H1 (cell line): ENCODE measurements around the gene DLGAP5. TPM values are rescaled to one million over a fixed set of nuclear protein-coding genes. Genes with fewer than 3 reads are reported as not detected.

Experiments
- CHD7 ChIP-seq: fragments of 300-600 bp; sonication (generic); IDR thresholded peaks from 2 replicates; pipeline ENCODE4 v1.7.1; 2012; ENCODE audit warnings: low read length, moderate library complexity, mild to moderate bottlenecking, inconsistent platforms; ENCODE audit not compliant: insufficient replicate concordance
- CREB1 ChIP-seq: IDR thresholded peaks from 2 replicates; pipeline ENCODE4 v1.6.1; 2012; ENCODE audit warnings: inconsistent platforms
- JUN ChIP-seq: IDR thresholded peaks from 2 replicates; pipeline ENCODE4 v1.6.1; 2011; ENCODE audit warnings: low read depth, mild to moderate bottlenecking, improper control_type of control experiment, low read length
- KDM5A ChIP-seq: fragments of 200-600 bp; IDR thresholded peaks from 2 replicates; pipeline ENCODE4 v1.7.1; 2012; ENCODE audit warnings: mild to moderate bottlenecking, low read length, inconsistent platforms, mixed read lengths
- SP1 ChIP-seq: IDR thresholded peaks from 2 replicates; pipeline ENCODE4 v1.6.1; 2011; ENCODE audit warnings: low read depth, low read length
- SRF ChIP-seq: IDR thresholded peaks from 2 replicates; pipeline ENCODE4 v1.6.1; 2011; ENCODE audit warnings: mild to moderate bottlenecking, low read depth, low read length, moderate library complexity
- SUZ12 ChIP-seq: fragments of 200-600 bp; sonication (generic); IDR thresholded peaks from 2 replicates; pipeline ENCODE4 v1.6.1; 2012; ENCODE audit warnings: mild to moderate bottlenecking, inconsistent platforms, low read length, moderate library complexity, mixed read lengths
- TAF1 ChIP-seq: IDR thresholded peaks from 2 replicates; pipeline ENCODE4 v1.6.1; 2011; ENCODE audit warnings: mild to moderate bottlenecking, low read depth, low read length
- TAF7 ChIP-seq: optimal IDR thresholded peaks from 2 replicates; pipeline ENCODE3; 2011; ENCODE audit warnings: low read depth, mild to moderate bottlenecking, inconsistent platforms, low read length, moderate library complexity, borderline replicate concordance
- TBP ChIP-seq: IDR thresholded peaks from 2 replicates; pipeline ENCODE4 v1.6.1; 2011; ENCODE audit warnings: low read depth, low read length, improper control_type of control experiment
- TCF12 ChIP-seq: IDR thresholded peaks from 2 replicates; pipeline ENCODE4 v1.6.1; 2011; ENCODE audit warnings: low read depth, mild to moderate bottlenecking, low read length
- USF2 ChIP-seq: IDR thresholded peaks from 2 replicates; pipeline ENCODE4 v1.6.1; 2011; ENCODE audit warnings: low read length, improper control_type of control experiment
- YY1 ChIP-seq: IDR thresholded peaks from 2 replicates; pipeline ENCODE4 v1.6.1; 2011; ENCODE audit warnings: low read depth, mild to moderate bottlenecking, low read length
- polyA plus RNA-seq, 7 experiments: library from polyadenylated mRNA; depleted of rRNA in 3 of 7; stranded (reverse) in 5 of 7; unstranded in 2 of 7; fragments of >200 nt in 5 of 7; fragments of 200-250 nt in 2 of 7; gene quantifications; 1 replicate in 5 of 7; 2 replicates in 1 of 7; 4 replicates in 1 of 7; pipeline versions ENCODE4 v1.2.1 to v1.2.3, GENCODE V29; 2011 to 2013; ENCODE audit warnings: missing spikeins in 2 of 7, mixed read lengths in 2 of 7
- total RNA-seq: library from RNA; stranded (reverse); fragmentation: NEBNext Ultra II Directional; extraction: Animal tissue kit (Norgen Biotek cat#: 25700); gene quantifications from 2 replicates; pipeline ENCODE4 v1.2.1, GENCODE V29; 2021

DLGAP5 gene
- total and polyA plus RNA-seq, 2 of the 8 experiments (the other 6 are each of a cell fraction or from before 2014, with no cell fraction given), result 16.9 to 155 TPM

GRCh38 chr14:55153951-55154350 is 37.4 kb downstream of the DLGAP5 start (continued):
- TF ChIP-seq CHD7 (no peak), USF2 (no peak), YY1 (no peak), TCF12 (no peak), TBP (no peak), SRF (no peak), TAF1 (no peak), KDM5A (no peak), CREB1 (no peak), SUZ12 (no peak), JUN (no peak), TAF7 (no peak), SP1 (no peak)
